Sigmoid colon (tissue), 4 donors: ENCODE results near the gene RHBDD3.

ENCODE experiments used
- CTCF ChIP-seq, 4 experiments: fragments of 450-650 bp in 3 of 4; fragments of 200-600 bp in 1 of 4; IDR thresholded peaks; one replicate each; pipeline ENCODE4 v1.5.1; 2016 to 2019; ENCODE audit warnings: antibody characterized with exemption in 4 of 4, mild to moderate bottlenecking in 3 of 4, moderate library complexity in 2 of 4
- EP300 ChIP-seq, 4 donors: sonication (generic); formaldehyde crosslinking; IDR thresholded peaks; one replicate each; pipeline ENCODE4 v1.6.1; 2017; ENCODE audit warnings: antibody characterized with exemption in 4 of 4
- POLR2A ChIP-seq, 2 donors: fragments of 450-650 bp; IDR thresholded peaks; one replicate each; pipeline ENCODE4 v1.6.1; 2016; ENCODE audit warnings: antibody characterized with exemption in 2 of 2, mild to moderate bottlenecking in 2 of 2, moderate library complexity in 2 of 2
- POLR2AphosphoS5 ChIP-seq, 4 donors: sonication (generic); formaldehyde crosslinking; IDR thresholded peaks; one replicate each; pipeline ENCODE4 v1.6.1; 2017; ENCODE audit warnings: antibody characterized with exemption in 4 of 4

- no peak for TF ChIP-seq EP300 (IDR thresholded peaks at IDR 0.05)
- TF ChIP-seq CTCF (IDR thresholded peaks at IDR 0.05), result no peak
- TF ChIP-seq POLR2AphosphoS5 (IDR thresholded peaks at IDR 0.05), result no peak
- TF ChIP-seq POLR2A (IDR thresholded peaks at IDR 0.05), result no peak
Observed at GRCh38 chr22:29217827-29218757, 49.7 kb downstream of the RHBDD3 start.
